Activated CD8-positive, alpha-beta memory T cell treated with anti-CD3 and anti-CD28 coated beads, Interleukin-2, amount 50 U/mL, for 1 hour (primary cell): Measurements from ENCODE around the gene MOGAT2.
A peak's percentile ranks its signal among the peaks of the same experiment; 100 is the strongest.

Experiments
- DNase-seq: peaks from one replicate; pipeline ENCODE4 v3.0.0-alpha.2; 2020; ENCODE audit errors: extremely low read depth

MOGAT2 gene

GRCh38 chr11:75759832-75760231 is 42.2 kb downstream of the MOGAT2 start:
- no peak for DNase-seq

- no peak for DNase-seq
Measured at GRCh38 chr11:75760243-75760642, 42.6 kb downstream of the MOGAT2 start.

GRCh38 chr11:75760710-75761493 is 43.3 kb downstream of the MOGAT2 start:
- no peak for DNase-seq

GRCh38 chr11:75762158-75762557 is 44.5 kb downstream of the MOGAT2 start:
- no peak for DNase-seq

- no peak for DNase-seq
Measured at GRCh38 chr11:75762885-75763284, 45.2 kb downstream of the MOGAT2 start.

GRCh38 chr11:75763846-75764245 is 46.2 kb downstream of the MOGAT2 start:
- no peak for DNase-seq

- DNase-seq: no peak
Measured at GRCh38 chr11:75765116-75765515, 47.5 kb downstream of the MOGAT2 start.

GRCh38 chr11:75766443-75767227 is 49.0 kb downstream of the MOGAT2 start:
- no peak for DNase-seq

GRCh38 chr11:75767228-75767572 is 49.6 kb downstream of the MOGAT2 start:
- DNase-seq: no peak

- no peak for DNase-seq
Measured at GRCh38 chr11:75767793-75768111, 50.1 kb downstream of the MOGAT2 start.

GRCh38 chr11:75768112-75768908 is 50.7 kb downstream of the MOGAT2 start, which contains the start of gene DGAT2:
TSS of gene DGAT2 (plus strand) at chr11:75768778. CDS start at chr11:75768992, 214 bp downstream.
- peak; percentile 28 for DNase-seq

- no peak for DNase-seq
Measured at GRCh38 chr11:75768909-75769771, 51.5 kb downstream of the MOGAT2 start.

- DNase-seq: no peak
Measured at GRCh38 chr11:75770102-75770501, 52.5 kb downstream of the MOGAT2 start.

- no peak for DNase-seq
Measured at GRCh38 chr11:75771646-75772410, 54.2 kb downstream of the MOGAT2 start.

GRCh38 chr11:75773595-75774353 is 56.1 kb downstream of the MOGAT2 start:
- no peak for DNase-seq

GRCh38 chr11:75775056-75775455 is 57.4 kb downstream of the MOGAT2 start:
- DNase-seq: no peak

GRCh38 chr11:75776546-75776945 is 58.9 kb downstream of the MOGAT2 start:
- no peak for DNase-seq

- no peak for DNase-seq
Measured at GRCh38 chr11:75777461-75778110, 59.9 kb downstream of the MOGAT2 start.

- no peak for DNase-seq
Measured at GRCh38 chr11:75778962-75779361, 61.3 kb downstream of the MOGAT2 start.
